HCT116 (cell line): Measurements from ENCODE around the gene C2orf74. TPM values are rescaled to one million over a fixed set of nuclear protein-coding genes. Genes with fewer than 3 reads are reported as not detected.

Experiments
- ATAC-seq: fragments of 200-7000 bp; cut with Tn5 transposase; 2 replicates; pipeline ENCODE4 v1.9.1; 2020; ENCODE audit warnings: mild to moderate bottlenecking, moderate library complexity
- BruUV-seq: library from RNA; stranded (reverse); fragments of 400-500 nt; replicated peaks from 2 replicates; lab custom pipeline; 2021; lab: Mats Ljungman, UMichigan
- CTCF ChIA-PET: fragments of 300-600 bp; sonication (Branson Sonifier 250); formaldehyde crosslinking; loops from one replicate; lab custom pipeline; 2021; ENCODE audit warnings: antibody characterized with exemption; lab: Charles Lee
- POLR2A ChIA-PET: fragments of 300-600, 350-600 bp; sonication (Branson Sonifier 250); formaldehyde crosslinking; loops from one replicate; lab custom pipeline; 2021; ENCODE audit warnings: antibody characterized with exemption; lab: Charles Lee
- RAD21 ChIA-PET, 2 experiments: fragments of 300-600 bp; sonication (Branson Sonifier 250); formaldehyde crosslinking; loops; one replicate each; lab custom pipeline; 2023; ENCODE audit warnings: low total read pairs in 2 of 2; ENCODE audit not compliant: uncharacterized antibody in 2 of 2, unreplicated experiment in 2 of 2, low non-redundant PET in 1 of 2; lab: Charles Lee
- DNase-seq: peaks from one replicate; pipeline ENCODE4 v3.0.0-alpha.2; 2010; ENCODE audit warnings: low read depth, low spot score
- H2AFZ ChIP-seq: fragments of 200-600 bp; shearing (Covaris generic), sonication (generic); 2 replicates; pipeline ENCODE4 v1.6.1; 2017; ENCODE audit warnings: low read depth, mixed run types, mixed read lengths, antibody characterized with exemption, low read length; ENCODE audit not compliant: poor library complexity, severe bottlenecking
- H3K27ac ChIP-seq: 2 replicates; pipeline ENCODE4 v1.5.1; 2012; ENCODE audit warnings: low read depth, low read length
- H3K27me3 ChIP-seq: fragments of 200-600 bp; sonication (generic); 2 replicates; pipeline ENCODE4 v1.6.1; 2016; ENCODE audit warnings: mixed run types, low read length, mixed read lengths; ENCODE audit not compliant: insufficient read depth
- H3K36me3 ChIP-seq, 2 experiments: fragments of 200-500 bp in 1 of 2; fragments of 200-600 bp in 1 of 2; sonication (Bioruptor generic) in 1 of 2; sonication (generic) in 1 of 2; 2 replicates each; pipeline versions ENCODE4 v1.5.1 to v1.6.1; 2014 to 2016; ENCODE audit warnings: low read length in 2 of 2, inconsistent platforms in 1 of 2, mixed read lengths in 1 of 2, mixed run types in 1 of 2; ENCODE audit not compliant: insufficient read depth in 2 of 2, control insufficient read depth in 1 of 2
- H3K4me1 ChIP-seq, 2 experiments: fragments of 200-600 bp in 1 of 2; sonication (generic) in 1 of 2; 2 replicates each; pipeline versions ENCODE4 v1.5.1 to v1.6.1; 2012 to 2017; ENCODE audit warnings: low read length in 2 of 2, inconsistent platforms in 1 of 2, mild to moderate bottlenecking in 1 of 2, mixed read lengths in 1 of 2, mixed run types in 1 of 2, moderate library complexity in 1 of 2; ENCODE audit not compliant: insufficient read depth in 2 of 2, control insufficient read depth in 1 of 2
- H3K4me2 ChIP-seq: fragments of 200-600 bp; sonication (generic); 2 replicates; pipeline ENCODE4 v1.6.1; 2017; ENCODE audit warnings: mixed run types, low read length, mixed read lengths
- H3K4me3 ChIP-seq, 2 experiments: fragments of 200-600 bp in 1 of 2; sonication (generic) in 1 of 2; replicated peaks in 1 of 2; 2 replicates each; pipeline ENCODE4 v1.5.1; 2011 to 2016; ENCODE audit warnings: low read length in 2 of 2, control low read depth in 1 of 2, low read depth in 1 of 2, mild to moderate bottlenecking in 1 of 2, mixed read lengths in 1 of 2, mixed run types in 1 of 2
- H3K79me2 ChIP-seq: fragments of 200-600 bp; sonication (generic); 2 replicates; pipeline ENCODE4 v1.6.1; 2017; ENCODE audit warnings: mild to moderate bottlenecking, mixed run types, low read length, moderate library complexity, mixed read lengths; ENCODE audit not compliant: insufficient read depth
- H3K9ac ChIP-seq: fragments of 200-600 bp; sonication (generic); 2 replicates; pipeline ENCODE4 v1.6.1; 2016; ENCODE audit warnings: low read length, mixed read lengths
- H3K9me2 ChIP-seq: fragments of 200-600 bp; sonication (generic), shearing (Covaris generic); 2 replicates; pipeline ENCODE4 v1.6.1; 2017; ENCODE audit warnings: mixed run types, mild to moderate bottlenecking, moderate library complexity; ENCODE audit not compliant: insufficient read depth
- H3K9me3 ChIP-seq, 2 experiments: fragments of 200-500 bp in 1 of 2; fragments of 200-600 bp in 1 of 2; sonication (Bioruptor generic) in 1 of 2; sonication (generic) in 1 of 2; 2 replicates each; pipeline ENCODE4 v1.6.1; 2014 to 2017; ENCODE audit warnings: low read length in 2 of 2, mixed read lengths in 2 of 2, inconsistent platforms in 1 of 2, low read depth in 1 of 2, mild to moderate bottlenecking in 1 of 2, mixed run types in 1 of 2, moderate library complexity in 1 of 2; ENCODE audit not compliant: control insufficient read depth in 1 of 2, insufficient read depth in 1 of 2
- H4K20me1 ChIP-seq: fragments of 200-600 bp; sonication (generic), shearing (Covaris generic); 2 replicates; pipeline ENCODE4 v1.6.1; 2017; ENCODE audit warnings: mixed run types, mild to moderate bottlenecking, moderate library complexity; ENCODE audit not compliant: insufficient read depth
- ATF3 ChIP-seq: IDR thresholded peaks from 2 replicates; pipeline ENCODE4 v1.6.1; 2012
- CBX3 ChIP-seq: IDR thresholded peaks from 2 replicates; pipeline ENCODE4 v1.6.1; 2012; ENCODE audit warnings: low read depth
- CEBPB ChIP-seq: IDR thresholded peaks from 2 replicates; pipeline ENCODE4 v1.6.1; 2012; ENCODE audit warnings: low read depth
- EGR1 ChIP-seq: IDR thresholded peaks from 2 replicates; pipeline ENCODE4 v1.6.1; 2012; ENCODE audit warnings: low read depth
- ELF1 ChIP-seq: IDR thresholded peaks from 2 replicates; pipeline ENCODE4 v1.6.1; 2012; ENCODE audit warnings: low read depth, borderline replicate concordance
- EZH2 ChIP-seq: fragments of 200-600 bp; sonication (generic); IDR thresholded peaks from 2 replicates; pipeline ENCODE4 v1.6.1; 2017; ENCODE audit warnings: antibody characterized with exemption, mixed run types
- EZH2phosphoT487 ChIP-seq: fragments of 200-600 bp; IDR thresholded peaks from 2 replicates; pipeline ENCODE4 v1.6.1; 2018; ENCODE audit warnings: antibody characterized with exemption, borderline replicate concordance
- FOSL1 ChIP-seq: IDR thresholded peaks from 2 replicates; pipeline ENCODE4 v1.6.1; 2012; ENCODE audit warnings: low read depth
- MAX ChIP-seq: IDR thresholded peaks from 2 replicates; pipeline ENCODE4 v1.6.1; 2012
- POLR2A ChIP-seq: IDR thresholded peaks from 2 replicates; pipeline ENCODE4 v1.7.0; 2011; ENCODE audit warnings: borderline replicate concordance; ENCODE audit not compliant: insufficient read depth, insufficient read length; ENCODE audit errors: extremely low read depth
- RAD21 ChIP-seq: IDR thresholded peaks from 2 replicates; pipeline ENCODE4 v1.6.1; 2012; ENCODE audit warnings: low read depth, mild to moderate bottlenecking
- SIN3A ChIP-seq: IDR thresholded peaks from 2 replicates; pipeline ENCODE4 v1.6.1; 2012; ENCODE audit warnings: low read depth
- SP1 ChIP-seq: IDR thresholded peaks from 2 replicates; pipeline ENCODE4 v1.6.1; 2012; ENCODE audit warnings: low read depth
- SRF ChIP-seq: IDR thresholded peaks from 2 replicates; pipeline ENCODE4 v1.6.1; 2012; ENCODE audit warnings: low read depth
- YY1 ChIP-seq: IDR thresholded peaks from 2 replicates; pipeline ENCODE4 v1.6.1; 2011; ENCODE audit warnings: low read length, low read depth, moderate library complexity, mild to moderate bottlenecking; ENCODE audit not compliant: insufficient replicate concordance; ENCODE audit errors: extremely low read depth
- ZBTB33 ChIP-seq: IDR thresholded peaks from 2 replicates; pipeline ENCODE4 v1.6.1; 2011; ENCODE audit warnings: mild to moderate bottlenecking, low read length, moderate library complexity; ENCODE audit not compliant: insufficient replicate concordance; ENCODE audit errors: extremely low read depth
- ZFX ChIP-seq: fragments of 450-650 bp; IDR thresholded peaks from 2 replicates; pipeline ENCODE4 v1.6.1; 2017
- ZNF274 ChIP-seq: fragments of 200-500 bp; sonication (Bioruptor generic); IDR thresholded peaks from 2 replicates; pipeline ENCODE4 v1.6.1; 2014; ENCODE audit warnings: mild to moderate bottlenecking, low read depth, low read length, inconsistent platforms
- intact Hi-C: fragments of 100-400 bp; cut with micrococcal nuclease; formaldehyde crosslinking; loops from 2 replicates; pipeline ENCODE4 v1.10.0; 2022
- total RNA-seq: library from RNA; stranded (reverse); gene quantifications from one replicate; pipeline ENCODE4 v1.2.1, GENCODE V29; 2021; ENCODE audit not compliant: unreplicated experiment

Gene C2orf74
- total RNA-seq, 1 experiment from 2014 or later = not detected

- POLR2A ChIA-PET = no interaction called here
- ATAC-seq (no peak), DNase-seq (no peak)
- Histone ChIP-seq H4K20me1 (no peaks in the 10 kb centered on the region), H3K9me3 (no peaks in the 10 kb centered on the region), H3K79me2 (no peaks in the 10 kb centered on the region), H3K27me3 (no peaks in the 10 kb centered on the region), H3K27ac (no peak overlapping the region), H3K36me3 (no peaks in the 10 kb centered on the region), H3K4me3 (no peak overlapping the region), H3K9me2 (no peaks in the 10 kb centered on the region), H3K9ac (no peak overlapping the region), H3K4me2 (no peak overlapping the region), H3K4me1 (no peaks in the 10 kb centered on the region), H2AFZ (no peak overlapping the region)
- CTCF ChIA-PET = no interaction called here
- intact Hi-C loops = no loop called here
- BruUV-seq = no TSS peak
- RAD21 ChIA-PET = no interaction called here
- TF ChIP-seq POLR2A (no peak), RAD21 (no peak), FOSL1 (no peak), EZH2 (no peak), CBX3 (no peak)
These were observed 3.5 kb upstream of the C2orf74 start for GRCh38 chr2:61158356-61158955.

GRCh38 chr2:61162721-61163120 lies 733 bp downstream of the C2orf74 start:
- ChIA-PET CTCF (no interaction called here), POLR2A (interaction anchor here (1.0 kb wide), 1 partner anchor 14 kb away, joined by 3 read pairs; no protein-coding TSS in a partner anchor)
- ATAC-seq = no peak

More at GRCh38 chr2:61162721-61163120, 733 bp downstream of the C2orf74 start:
- H3K9me3 ChIP-seq = no peaks in the 10 kb centered on the region
- no peaks in the 10 kb centered on the region for H3K9me2 ChIP-seq
- H3K27ac ChIP-seq = no peak overlapping the region
- no peaks in the 10 kb centered on the region for H3K36me3 ChIP-seq
- TF ChIP-seq ATF3 (no peak), SRF (no peak), ZFX (no peak), SIN3A (no peak), CEBPB (no peak), SP1 (no peak), CBX3 (no peak), MAX (no peak), EGR1 (no peak), ZNF274 (no peak), RAD21 (no peak), ELF1 (no peak), ZBTB33 (no peak), YY1 (no peak), EZH2phosphoT487 (no peak)
- TF ChIP-seq, all 23 proteins: peak for 0
- H2AFZ ChIP-seq = no peak overlapping the region
- H3K9ac ChIP-seq = no peak overlapping the region
- no peak for DNase-seq
- no peaks in the 10 kb centered on the region for H4K20me1 ChIP-seq
- RAD21 ChIA-PET = no interaction called here
- no peaks in the 10 kb centered on the region for H3K79me2 ChIP-seq
- intact Hi-C loops = no loop called here
- H3K4me1 ChIP-seq = no peaks in the 10 kb centered on the region
- H3K4me3 ChIP-seq = no peak overlapping the region
- H3K4me2 ChIP-seq = no peak overlapping the region
- H3K27me3 ChIP-seq = no peaks in the 10 kb centered on the region
- no TSS peak for BruUV-seq
